HG02678 (cell line): Measurements from ENCODE around the gene DNAH12.

Experiments used
- ATAC-seq: cut with Tn5 transposase; IDR thresholded peaks from one replicate; pipeline ENCODE4 v1.9.1; 2021; ENCODE audit warnings: mild to moderate bottlenecking, moderate library complexity; ENCODE audit not compliant: unreplicated experiment

DNAH12 gene

GRCh38 chr3:57544181-57545125 is at the start of gene DNAH12:
DNAH12 (minus strand) TSS chr3:57544344; CDS start chr3:57542870, 1,474 bp downstream.
- ATAC-seq, result no peak

DNA sequence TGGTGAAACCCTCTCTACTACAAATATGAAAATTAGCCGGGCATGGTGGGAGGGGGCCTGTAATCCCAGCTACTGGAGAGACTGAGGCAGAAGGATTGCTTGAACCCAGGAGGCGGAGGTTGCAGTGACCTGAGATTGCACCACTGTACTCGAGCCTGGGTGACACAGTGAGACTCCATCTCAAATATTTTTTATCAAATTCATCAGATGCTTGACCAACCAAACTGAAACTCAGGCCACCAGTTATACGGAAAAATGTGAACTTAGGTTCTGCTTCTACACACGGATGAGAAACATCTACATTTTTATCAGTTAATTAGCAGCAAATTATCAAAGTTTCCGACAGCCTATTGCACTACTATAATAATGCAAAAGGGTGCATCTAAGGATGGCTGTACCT is 48.2 kb upstream of the DNAH12 start:
- ATAC-seq, result no peak

GRCh38 chr3:57587905-57588304 is 43.8 kb upstream of the DNAH12 start:
- no peak for ATAC-seq

- no peak for ATAC-seq
Observed at GRCh38 chr3:57586778-57587177, 42.6 kb upstream of the DNAH12 start.

DNA sequence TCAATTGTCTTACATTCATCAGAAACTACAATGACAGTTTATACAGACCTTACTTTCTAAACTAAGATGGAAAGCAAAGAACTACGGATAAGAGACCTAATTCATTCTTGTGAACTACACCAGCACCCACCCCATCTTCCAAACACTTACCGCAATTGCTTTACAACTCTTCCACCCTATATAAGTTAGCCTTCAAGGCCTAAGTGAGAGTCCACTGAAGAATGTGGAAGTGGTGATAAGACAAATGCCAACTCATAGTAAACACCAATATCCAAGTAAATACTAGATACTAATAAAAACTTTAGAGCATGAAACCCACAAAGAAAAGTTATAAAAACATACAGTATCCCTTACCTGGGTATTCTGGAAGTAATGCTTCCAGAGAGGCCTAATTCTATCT is 39.4 kb upstream of the DNAH12 start:
- no peak for ATAC-seq

DNA sequence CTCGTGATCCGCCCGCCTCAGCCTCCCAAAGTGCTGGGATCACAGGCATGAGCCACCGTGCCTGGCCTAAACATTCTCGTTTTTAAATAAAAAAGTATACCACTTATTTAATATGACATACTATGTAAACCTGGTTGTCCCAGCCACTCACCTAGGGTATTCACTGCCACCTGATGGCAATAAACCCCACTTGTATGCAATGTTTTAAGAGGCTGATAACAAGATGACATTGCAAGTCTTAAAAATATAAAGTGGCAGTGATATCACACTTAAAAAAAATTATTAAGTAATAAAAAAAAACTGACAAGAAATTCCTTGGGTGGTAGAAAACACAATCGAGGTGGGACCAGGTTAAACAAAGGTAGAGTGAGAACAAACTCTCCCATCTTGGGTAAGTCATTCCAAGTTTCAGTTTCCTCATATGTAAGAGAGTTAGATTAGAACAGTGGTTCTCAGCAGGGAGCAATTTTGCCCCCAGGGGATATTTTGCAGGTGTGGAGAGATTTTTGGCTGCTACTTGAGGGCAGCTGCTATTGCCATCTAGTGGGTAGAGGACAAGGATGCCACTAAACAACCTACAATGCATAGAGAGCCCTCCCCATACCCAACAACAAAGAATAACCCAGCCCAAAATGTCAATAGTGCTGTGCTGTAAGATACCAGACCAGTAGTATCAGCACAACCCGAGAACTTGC is 38.5 kb upstream of the DNAH12 start:
- ATAC-seq, result no peak

GRCh38 chr3:57577801-57578200 is 33.7 kb upstream of the DNAH12 start:
- ATAC-seq, result no peak

GRCh38 chr3:57575966-57576626 is 32.0 kb upstream of the DNAH12 start:
- no peak for ATAC-seq

- ATAC-seq, result no peak
Observed at GRCh38 chr3:57572096-57572495, 28.0 kb upstream of the DNAH12 start.

GRCh38 chr3:57570878-57571277 is 26.7 kb upstream of the DNAH12 start:
- no peak for ATAC-seq

- no peak for ATAC-seq
Observed at GRCh38 chr3:57569859-57570450, 25.8 kb upstream of the DNAH12 start.

- ATAC-seq, result no peak
Observed at GRCh38 chr3:57559526-57559925, 15.4 kb upstream of the DNAH12 start.

DNA sequence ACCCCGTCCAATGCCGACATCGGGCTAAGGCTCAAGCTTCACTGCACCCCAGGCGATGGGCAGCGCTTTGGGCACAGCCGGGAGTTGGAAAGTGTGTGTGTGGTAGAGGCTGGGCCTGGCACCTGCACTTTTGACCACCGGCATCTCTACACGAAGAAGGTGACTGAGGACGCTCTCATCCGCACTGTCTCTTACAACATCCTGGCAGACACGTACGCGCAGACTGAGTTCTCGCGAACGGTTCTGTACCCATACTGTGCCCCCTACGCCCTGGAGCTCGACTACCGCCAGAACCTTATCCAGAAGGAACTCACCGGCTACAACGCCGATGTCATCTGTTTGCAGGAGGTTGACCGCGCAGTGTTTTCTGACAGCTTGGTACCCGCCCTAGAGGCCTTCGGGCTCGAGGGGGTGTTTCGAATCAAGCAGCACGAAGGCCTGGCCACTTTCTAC is 13.0 kb upstream of the DNAH12 start:
- ATAC-seq, result peak; percentile 18

GRCh38 chr3:57556459-57557084 is 12.4 kb upstream of the DNAH12 start:
- ATAC-seq, result peak; percentile 31

GRCh38 chr3:57555738-57556458 is 11.8 kb upstream of the DNAH12 start, which contains the start of gene PDE12:
PDE12 (plus strand) TSS chr3:57556274; CDS start chr3:57556380, 106 bp downstream.
- ATAC-seq, result peak; percentile 84

DNA sequence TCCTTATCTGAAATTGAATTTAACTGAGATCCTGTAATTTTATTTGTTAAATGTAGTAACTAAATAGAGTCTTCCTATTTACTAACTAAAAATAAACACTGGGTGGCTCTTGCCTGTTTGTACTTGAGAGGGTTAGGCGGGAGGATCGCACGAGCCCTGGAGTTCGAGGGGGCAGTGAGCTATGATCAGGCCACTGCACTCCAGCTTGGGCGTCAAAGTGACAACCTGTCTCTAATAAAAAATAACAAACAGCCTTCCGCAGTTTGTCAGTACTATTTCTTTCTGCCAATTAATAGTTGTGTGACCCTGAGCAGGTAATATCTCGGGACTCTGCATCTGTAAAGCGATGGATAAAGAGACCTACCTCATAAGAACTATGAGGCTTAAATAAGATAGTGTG is 11.2 kb upstream of the DNAH12 start:
- no peak for ATAC-seq

DNA sequence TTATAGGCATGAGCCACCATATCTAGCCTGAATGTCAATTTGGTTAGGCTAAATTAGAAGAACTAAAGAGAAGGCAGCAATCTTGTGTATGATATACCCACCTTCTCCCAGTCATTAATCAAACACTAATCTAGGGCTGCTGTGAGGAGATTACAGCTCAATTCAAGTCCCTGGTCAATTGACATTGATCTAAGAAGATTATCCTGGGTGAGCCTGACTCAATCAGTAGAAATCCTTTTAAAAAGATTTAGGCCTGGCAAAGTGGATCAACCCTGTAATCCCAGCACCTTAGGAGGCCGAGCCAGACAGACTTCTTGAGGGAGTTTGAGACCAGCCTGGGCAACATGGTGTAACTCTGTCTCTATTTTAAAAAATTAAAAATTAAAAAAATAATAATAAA is 2.5 kb upstream of the DNAH12 start:
- ATAC-seq, result no peak

DNA sequence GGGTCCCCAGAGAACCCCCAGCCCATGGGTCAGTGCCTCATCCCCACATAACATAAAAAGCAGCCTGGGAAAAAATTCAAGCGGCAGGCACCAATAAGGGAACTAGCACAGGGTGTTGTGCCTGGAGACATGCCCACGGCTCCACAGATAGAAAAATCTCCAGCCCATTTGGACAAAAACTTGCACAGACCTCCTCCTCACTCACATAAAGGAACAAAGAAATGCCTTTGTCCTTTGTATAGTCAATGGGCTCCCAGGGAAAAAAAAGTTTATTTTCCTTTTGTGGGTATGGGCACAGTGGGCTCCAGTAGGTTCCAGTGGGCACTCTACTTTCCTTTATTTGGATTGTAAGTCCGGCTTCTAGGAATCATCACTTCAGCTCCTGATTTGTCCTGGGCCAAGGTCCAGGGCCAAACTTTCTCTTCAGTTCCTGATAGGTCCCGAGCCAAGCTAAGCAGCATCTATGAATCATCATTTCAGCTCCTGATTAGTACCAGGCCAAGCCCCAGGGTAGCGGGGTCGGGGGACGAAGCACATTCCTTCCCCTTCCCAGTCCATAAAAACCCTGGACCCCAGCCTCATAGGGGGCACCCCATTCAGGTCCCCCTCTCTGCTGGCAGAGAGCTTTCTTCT is 1.6 kb upstream of the DNAH12 start:
- no peak for ATAC-seq

GRCh38 chr3:57538465-57538864 is 5.7 kb downstream of the DNAH12 start:
- ATAC-seq, result no peak
